HCT116 (cell line): ENCODE data around the gene SLC37A3. TPM values are rescaled to one million over a fixed set of nuclear protein-coding genes. Genes with fewer than 3 reads are reported as not detected.

Experiments used
- ATAC-seq: fragments of 200-7000 bp; cut with Tn5 transposase; 2 replicates; pipeline ENCODE4 v1.9.1; 2020; ENCODE audit warnings: mild to moderate bottlenecking, moderate library complexity
- BruUV-seq: library from RNA; stranded (reverse); fragments of 400-500 nt; replicated peaks from 2 replicates; lab custom pipeline; 2021; lab: Mats Ljungman, UMichigan
- CTCF ChIA-PET: fragments of 300-600 bp; sonication (Branson Sonifier 250); formaldehyde crosslinking; loops from one replicate; lab custom pipeline; 2021; ENCODE audit warnings: antibody characterized with exemption; lab: Charles Lee
- POLR2A ChIA-PET: fragments of 300-600, 350-600 bp; sonication (Branson Sonifier 250); formaldehyde crosslinking; loops from one replicate; lab custom pipeline; 2021; ENCODE audit warnings: antibody characterized with exemption; lab: Charles Lee
- RAD21 ChIA-PET, 2 experiments: fragments of 300-600 bp; sonication (Branson Sonifier 250); formaldehyde crosslinking; loops; one replicate each; lab custom pipeline; 2023; ENCODE audit warnings: low total read pairs in 2 of 2; ENCODE audit not compliant: uncharacterized antibody in 2 of 2, unreplicated experiment in 2 of 2, low non-redundant PET in 1 of 2; lab: Charles Lee
- DNase-seq: peaks from one replicate; pipeline ENCODE4 v3.0.0-alpha.2; 2010; ENCODE audit warnings: low read depth, low spot score
- H2AFZ ChIP-seq: fragments of 200-600 bp; shearing (Covaris generic), sonication (generic); 2 replicates; pipeline ENCODE4 v1.6.1; 2017; ENCODE audit warnings: low read depth, mixed run types, mixed read lengths, antibody characterized with exemption, low read length; ENCODE audit not compliant: poor library complexity, severe bottlenecking
- H3K27ac ChIP-seq: 2 replicates; pipeline ENCODE4 v1.5.1; 2012; ENCODE audit warnings: low read depth, low read length
- H3K27me3 ChIP-seq: fragments of 200-600 bp; sonication (generic); 2 replicates; pipeline ENCODE4 v1.6.1; 2016; ENCODE audit warnings: mixed run types, low read length, mixed read lengths; ENCODE audit not compliant: insufficient read depth
- H3K36me3 ChIP-seq, 2 experiments: fragments of 200-500 bp in 1 of 2; fragments of 200-600 bp in 1 of 2; sonication (Bioruptor generic) in 1 of 2; sonication (generic) in 1 of 2; 2 replicates each; pipeline versions ENCODE4 v1.5.1 to v1.6.1; 2014 to 2016; ENCODE audit warnings: low read length in 2 of 2, inconsistent platforms in 1 of 2, mixed read lengths in 1 of 2, mixed run types in 1 of 2; ENCODE audit not compliant: insufficient read depth in 2 of 2, control insufficient read depth in 1 of 2
- H3K4me1 ChIP-seq, 2 experiments: fragments of 200-600 bp in 1 of 2; sonication (generic) in 1 of 2; 2 replicates each; pipeline versions ENCODE4 v1.5.1 to v1.6.1; 2012 to 2017; ENCODE audit warnings: low read length in 2 of 2, inconsistent platforms in 1 of 2, mild to moderate bottlenecking in 1 of 2, mixed read lengths in 1 of 2, mixed run types in 1 of 2, moderate library complexity in 1 of 2; ENCODE audit not compliant: insufficient read depth in 2 of 2, control insufficient read depth in 1 of 2
- H3K4me2 ChIP-seq: fragments of 200-600 bp; sonication (generic); 2 replicates; pipeline ENCODE4 v1.6.1; 2017; ENCODE audit warnings: mixed run types, low read length, mixed read lengths
- H3K4me3 ChIP-seq, 2 experiments: fragments of 200-600 bp in 1 of 2; sonication (generic) in 1 of 2; replicated peaks in 1 of 2; 2 replicates each; pipeline ENCODE4 v1.5.1; 2011 to 2016; ENCODE audit warnings: low read length in 2 of 2, control low read depth in 1 of 2, low read depth in 1 of 2, mild to moderate bottlenecking in 1 of 2, mixed read lengths in 1 of 2, mixed run types in 1 of 2
- H3K79me2 ChIP-seq: fragments of 200-600 bp; sonication (generic); 2 replicates; pipeline ENCODE4 v1.6.1; 2017; ENCODE audit warnings: mild to moderate bottlenecking, mixed run types, low read length, moderate library complexity, mixed read lengths; ENCODE audit not compliant: insufficient read depth
- H3K9ac ChIP-seq: fragments of 200-600 bp; sonication (generic); 2 replicates; pipeline ENCODE4 v1.6.1; 2016; ENCODE audit warnings: low read length, mixed read lengths
- H3K9me2 ChIP-seq: fragments of 200-600 bp; sonication (generic), shearing (Covaris generic); 2 replicates; pipeline ENCODE4 v1.6.1; 2017; ENCODE audit warnings: mixed run types, mild to moderate bottlenecking, moderate library complexity; ENCODE audit not compliant: insufficient read depth
- H3K9me3 ChIP-seq, 2 experiments: fragments of 200-500 bp in 1 of 2; fragments of 200-600 bp in 1 of 2; sonication (Bioruptor generic) in 1 of 2; sonication (generic) in 1 of 2; 2 replicates each; pipeline ENCODE4 v1.6.1; 2014 to 2017; ENCODE audit warnings: low read length in 2 of 2, mixed read lengths in 2 of 2, inconsistent platforms in 1 of 2, low read depth in 1 of 2, mild to moderate bottlenecking in 1 of 2, mixed run types in 1 of 2, moderate library complexity in 1 of 2; ENCODE audit not compliant: control insufficient read depth in 1 of 2, insufficient read depth in 1 of 2
- H4K20me1 ChIP-seq: fragments of 200-600 bp; sonication (generic), shearing (Covaris generic); 2 replicates; pipeline ENCODE4 v1.6.1; 2017; ENCODE audit warnings: mixed run types, mild to moderate bottlenecking, moderate library complexity; ENCODE audit not compliant: insufficient read depth
- EGR1 ChIP-seq: IDR thresholded peaks from 2 replicates; pipeline ENCODE4 v1.6.1; 2012; ENCODE audit warnings: low read depth
- EZH2phosphoT487 ChIP-seq: fragments of 200-600 bp; IDR thresholded peaks from 2 replicates; pipeline ENCODE4 v1.6.1; 2018; ENCODE audit warnings: antibody characterized with exemption, borderline replicate concordance
- JUND ChIP-seq: IDR thresholded peaks from 2 replicates; pipeline ENCODE4 v1.6.1; 2012
- POLR2AphosphoS5 ChIP-seq: IDR thresholded peaks from 2 replicates; pipeline ENCODE4 v1.6.1; 2011; ENCODE audit warnings: mild to moderate bottlenecking, low read depth, low read length, moderate library complexity
- TCF7L2 ChIP-seq: IDR thresholded peaks from 2 replicates; pipeline ENCODE4 v1.7.0; 2011; ENCODE audit warnings: borderline replicate concordance, inconsistent platforms; ENCODE audit not compliant: insufficient read depth, insufficient read length; ENCODE audit errors: extremely low read depth
- ZBTB33 ChIP-seq: IDR thresholded peaks from 2 replicates; pipeline ENCODE4 v1.6.1; 2011; ENCODE audit warnings: mild to moderate bottlenecking, low read length, moderate library complexity; ENCODE audit not compliant: insufficient replicate concordance; ENCODE audit errors: extremely low read depth
- ZFX ChIP-seq: fragments of 450-650 bp; IDR thresholded peaks from 2 replicates; pipeline ENCODE4 v1.6.1; 2017
- intact Hi-C: fragments of 100-400 bp; cut with micrococcal nuclease; formaldehyde crosslinking; loops from 2 replicates; pipeline ENCODE4 v1.10.0; 2022
- total RNA-seq: library from RNA; stranded (reverse); gene quantifications from one replicate; pipeline ENCODE4 v1.2.1, GENCODE V29; 2021; ENCODE audit not compliant: unreplicated experiment

The SLC37A3 gene
- total RNA-seq, 1 experiment from 2014 or later, result 41.8 TPM

GRCh38 chr7:140334341-140335057 is 63.8 kb downstream of the SLC37A3 start:
- ChIA-PET CTCF (no interaction called here), RAD21 (no interaction called here), POLR2A (no interaction called here)
- Histone ChIP-seq H3K9me2 (no peaks in the 10 kb centered on the region), H2AFZ (no peak overlapping the region), H3K4me1 (no peaks in the 10 kb centered on the region), H4K20me1 (no peaks in the 10 kb centered on the region), H3K36me3 (peaks cover 5 to 13% of the 10 kb centered on the region in 2 experiments; a peak in 3 of 4 replicates), H3K4me3 (no peak overlapping the region), H3K4me2 (no peak overlapping the region), H3K27ac (no peak overlapping the region), H3K9ac (no peak overlapping the region), H3K79me2 (no peaks in the 10 kb centered on the region), H3K9me3 (no peaks in the 10 kb centered on the region), H3K27me3 (no peaks in the 10 kb centered on the region)
- no peak for TF ChIP-seq EZH2phosphoT487
- no peak for TF ChIP-seq EGR1
- no peak for TF ChIP-seq POLR2AphosphoS5
- TF ChIP-seq ZFX, result no peak
- no peak for TF ChIP-seq ZBTB33
- intact Hi-C loops, result no loop called here
- no peak for ATAC-seq
- no peak for DNase-seq
- TSS peak; percentile 20 for BruUV-seq

GRCh38 chr7:140333686-140334085 is 64.6 kb downstream of the SLC37A3 start:
- ATAC-seq (no peak), DNase-seq (no peak)
- RAD21 ChIA-PET, result no interaction called here
- BruUV-seq, result no TSS peak
- Histone ChIP-seq H3K9me3 (no peaks in the 10 kb centered on the region), H3K27ac (no peak overlapping the region), H3K4me2 (no peak overlapping the region), H3K9ac (no peak overlapping the region), H3K4me1 (no peaks in the 10 kb centered on the region), H3K36me3 (peaks cover 5 to 13% of the 10 kb centered on the region in 2 experiments; a peak in 3 of 4 replicates), H3K79me2 (no peaks in the 10 kb centered on the region), H3K27me3 (no peaks in the 10 kb centered on the region), H3K4me3 (no peak overlapping the region), H2AFZ (no peak overlapping the region), H3K9me2 (no peaks in the 10 kb centered on the region), H4K20me1 (no peaks in the 10 kb centered on the region)
- intact Hi-C loops, result no loop called here
- CTCF ChIA-PET, result no interaction called here
- POLR2A ChIA-PET, result no interaction called here
- no peak for TF ChIP-seq EZH2phosphoT487
- no peak for TF ChIP-seq TCF7L2
- no peak for TF ChIP-seq JUND
- no peak for TF ChIP-seq ZFX
